ENCODE measurements around the gene RCOR3. TPM values are rescaled to one million over a fixed set of nuclear protein-coding genes. Genes with fewer than 3 reads are reported as not detected.
"Not testable (repeated sequence)": the region's sequence is repeated elsewhere in the genome, so short reads cannot be mapped to it uniquely, and the experiment has no call there.

RCOR3 gene
- total RNA-seq, 1 experiment from 2014 or later = 10.3 TPM

DNA sequence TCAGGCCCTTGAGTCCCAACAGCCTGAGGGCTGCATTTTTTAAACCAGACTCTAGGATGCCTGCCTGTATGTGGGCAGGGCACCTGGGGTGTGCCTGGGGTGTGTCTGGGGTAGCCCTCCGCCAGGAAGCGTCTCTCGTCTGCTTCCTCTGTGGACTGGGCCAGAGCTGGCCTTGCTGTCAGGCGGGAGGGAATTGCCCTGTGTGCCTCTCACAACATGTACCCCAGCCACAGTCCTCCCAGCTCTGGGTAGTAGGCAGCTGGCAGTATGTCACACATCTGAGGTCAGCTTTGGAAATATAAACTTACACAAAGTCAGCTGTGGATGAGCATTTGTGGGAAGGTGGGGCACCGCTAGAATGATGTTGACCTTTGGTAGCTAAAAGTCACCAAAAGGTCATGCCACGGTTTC lies 80.5 kb downstream of the RCOR3 start:
- DNase-seq (ENCODE audit: low spot score) = no peak

DNA sequence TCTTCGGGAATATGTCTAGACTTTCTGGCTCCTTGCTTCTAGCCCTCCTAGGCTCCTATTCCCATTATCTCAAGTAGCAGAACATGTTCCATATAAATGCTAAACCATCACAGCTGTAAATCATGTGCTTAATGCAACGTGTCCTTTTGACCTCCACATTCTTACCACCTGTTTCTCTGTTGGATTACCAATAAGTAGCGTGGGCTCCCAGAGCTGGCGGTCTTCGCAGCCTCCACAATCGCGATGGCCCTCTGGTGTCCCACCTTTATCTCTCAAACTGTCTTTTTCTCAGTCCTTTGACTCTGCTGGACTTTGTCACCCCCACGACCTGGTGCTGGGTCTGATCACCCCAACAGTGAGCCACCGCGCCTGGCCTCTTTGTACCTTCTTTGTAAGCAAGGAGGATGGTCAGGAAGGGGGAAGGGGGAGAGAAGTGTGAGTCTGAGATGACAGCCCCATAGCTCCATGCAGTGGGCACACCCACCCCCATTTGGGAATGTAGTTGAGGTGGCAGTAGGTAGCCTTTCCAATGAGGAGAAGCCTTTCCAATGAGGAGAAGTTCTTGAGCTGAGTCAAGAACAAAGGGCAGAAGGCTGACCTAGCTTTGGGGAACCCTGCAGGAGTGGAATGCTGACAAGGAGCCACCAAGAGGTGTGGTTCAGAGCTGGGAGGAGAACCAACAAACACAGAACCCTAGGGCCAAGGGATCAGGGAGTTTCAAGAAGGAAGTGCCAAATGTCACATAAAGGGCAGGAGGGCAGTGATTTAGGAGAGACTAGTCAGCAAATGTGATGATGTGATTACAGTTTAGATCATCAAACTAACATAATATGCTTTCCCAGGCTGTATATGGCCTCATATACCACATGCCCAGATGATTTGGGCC lies 81.7 kb downstream of the RCOR3 start:
- no peak for DNase-seq (ENCODE audit: low spot score)

DNA sequence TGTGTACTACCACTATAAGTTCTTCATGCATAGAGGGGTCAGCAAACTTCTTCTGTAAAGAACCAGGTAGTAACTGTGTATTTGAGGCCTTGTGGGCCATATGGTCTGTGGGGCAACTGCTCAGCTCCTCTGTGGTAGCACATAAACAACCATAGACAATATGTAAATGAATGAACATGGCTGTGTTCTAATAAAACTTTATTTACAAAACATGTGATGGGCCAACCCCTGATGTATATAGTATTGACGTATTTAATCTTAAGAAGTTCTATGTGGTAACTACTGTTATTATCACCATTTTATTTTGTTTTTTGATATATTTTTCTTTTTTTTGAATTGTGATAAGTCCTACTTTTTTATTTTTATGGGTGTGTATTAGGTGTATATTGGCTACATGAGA lies 82.8 kb downstream of the RCOR3 start:
- no peak for DNase-seq (ENCODE audit: low spot score)

DNA sequence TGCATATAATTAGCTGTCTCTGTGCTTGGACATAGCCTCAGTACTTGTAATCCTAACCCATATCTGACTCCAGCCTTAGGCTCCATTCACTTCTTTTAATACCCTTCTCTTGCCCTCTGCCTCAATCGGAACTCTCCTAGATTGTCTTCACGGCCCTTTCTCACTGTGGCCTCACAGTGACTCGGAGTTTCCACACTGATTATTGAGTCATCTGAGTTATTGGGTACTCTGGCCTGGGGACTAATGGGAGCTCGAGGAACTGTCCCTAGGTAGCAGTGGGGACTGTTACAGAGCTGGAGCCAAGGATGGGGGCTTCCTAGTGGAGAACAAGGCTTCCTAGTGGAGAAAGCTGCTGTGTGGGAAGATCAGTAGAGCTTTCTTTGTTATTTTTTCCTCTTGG lies 84.4 kb downstream of the RCOR3 start:
- DNase-seq (ENCODE audit: low spot score) = no peak

GRCh38 chr1:211344152-211344618 lies 85.0 kb downstream of the RCOR3 start:
- DNase-seq (ENCODE audit: low spot score) = peak; percentile 36

- no peak for DNase-seq (ENCODE audit: low spot score)
Observed at GRCh38 chr1:211345719-211346118, 86.6 kb downstream of the RCOR3 start.

- DNase-seq (ENCODE audit: low spot score) = no peak
Observed at GRCh38 chr1:211347077-211347844, 88.1 kb downstream of the RCOR3 start.

DNA sequence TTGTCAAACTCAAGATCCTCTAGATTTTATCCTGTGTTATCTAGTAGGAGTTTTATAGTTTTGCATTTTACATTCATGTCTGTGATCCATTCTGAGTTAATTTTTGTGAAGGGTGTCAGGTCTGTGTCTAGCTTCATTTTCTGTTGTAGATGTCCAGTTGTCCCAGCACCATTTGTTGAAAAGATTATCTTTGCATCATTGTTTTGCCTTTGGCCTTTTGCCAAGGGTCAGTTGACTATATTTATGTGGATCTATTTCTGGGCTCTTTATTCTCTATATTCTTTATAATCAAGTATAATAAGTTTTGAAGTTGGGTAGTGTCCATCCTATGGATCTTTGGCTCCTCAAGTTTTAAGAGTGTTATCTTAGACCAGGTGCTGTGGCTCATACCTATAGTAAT lies 89.4 kb downstream of the RCOR3 start:
- no peak for DNase-seq (ENCODE audit: low spot score)

DNA sequence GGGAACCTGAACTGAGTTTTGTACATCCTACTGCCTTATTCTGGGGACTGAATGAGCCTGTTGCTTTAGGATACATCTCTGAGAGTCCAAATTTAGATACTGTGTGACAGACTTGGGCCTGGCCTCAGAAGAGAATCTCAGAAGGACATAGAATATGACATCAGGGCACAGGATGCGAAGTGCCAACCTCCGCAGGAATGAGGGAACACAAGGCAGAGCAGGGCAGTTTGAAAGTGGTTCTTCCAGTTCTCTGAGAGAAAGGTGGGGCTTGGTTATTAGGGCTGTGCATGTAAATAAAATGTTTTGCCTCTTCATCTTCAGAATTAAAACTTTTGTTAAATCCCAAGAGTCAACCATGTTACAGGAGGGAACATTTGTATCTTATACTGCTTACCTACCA lies 90.6 kb downstream of the RCOR3 start:
- peak; percentile 64 for DNase-seq (ENCODE audit: low spot score)

DNA sequence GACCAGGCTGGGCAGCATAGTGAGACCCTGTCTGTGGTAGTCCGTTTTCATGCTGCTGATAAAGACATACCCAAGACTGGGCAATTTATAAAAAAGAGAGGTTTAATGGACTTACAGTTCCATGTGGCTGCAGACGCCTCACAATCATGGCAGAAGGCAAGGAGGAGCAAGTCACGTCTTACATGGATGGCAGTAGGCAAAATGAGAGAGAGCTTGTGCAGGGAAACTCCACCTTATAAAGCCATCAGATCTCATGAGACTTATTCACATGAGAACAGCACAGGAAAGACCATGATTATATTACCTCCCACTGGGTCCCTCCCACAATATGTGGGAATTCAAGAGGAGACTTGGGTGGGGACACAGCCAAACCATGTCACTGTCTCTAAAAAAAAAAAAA lies 92.9 kb downstream of the RCOR3 start:
- DNase-seq (ENCODE audit: low spot score) = not testable (repeated sequence)

DNA sequence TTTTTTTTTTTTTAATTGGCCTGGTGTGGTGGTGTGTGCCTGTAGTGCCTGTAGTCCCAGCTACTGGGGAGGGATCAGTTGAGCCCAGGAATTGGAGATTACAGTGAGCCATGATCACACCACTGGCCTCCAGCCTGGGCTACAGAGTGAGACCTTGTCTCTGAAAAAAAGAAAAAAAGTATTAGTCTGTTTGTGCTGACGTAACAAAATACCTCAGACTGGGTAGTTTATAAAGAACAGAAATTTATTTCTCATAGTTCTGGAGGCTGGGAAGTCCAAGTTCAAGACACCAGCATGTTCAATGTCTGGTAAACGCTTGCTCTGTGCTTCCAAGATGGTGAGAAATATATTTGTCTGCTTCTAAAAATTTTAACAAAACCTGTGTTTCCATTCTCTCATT lies 93.3 kb downstream of the RCOR3 start:
- no peak for DNase-seq (ENCODE audit: low spot score)

GRCh38 chr1:211352985-211353515 lies 93.9 kb downstream of the RCOR3 start:
- DNase-seq (ENCODE audit: low spot score) = peak; percentile 85

DNA sequence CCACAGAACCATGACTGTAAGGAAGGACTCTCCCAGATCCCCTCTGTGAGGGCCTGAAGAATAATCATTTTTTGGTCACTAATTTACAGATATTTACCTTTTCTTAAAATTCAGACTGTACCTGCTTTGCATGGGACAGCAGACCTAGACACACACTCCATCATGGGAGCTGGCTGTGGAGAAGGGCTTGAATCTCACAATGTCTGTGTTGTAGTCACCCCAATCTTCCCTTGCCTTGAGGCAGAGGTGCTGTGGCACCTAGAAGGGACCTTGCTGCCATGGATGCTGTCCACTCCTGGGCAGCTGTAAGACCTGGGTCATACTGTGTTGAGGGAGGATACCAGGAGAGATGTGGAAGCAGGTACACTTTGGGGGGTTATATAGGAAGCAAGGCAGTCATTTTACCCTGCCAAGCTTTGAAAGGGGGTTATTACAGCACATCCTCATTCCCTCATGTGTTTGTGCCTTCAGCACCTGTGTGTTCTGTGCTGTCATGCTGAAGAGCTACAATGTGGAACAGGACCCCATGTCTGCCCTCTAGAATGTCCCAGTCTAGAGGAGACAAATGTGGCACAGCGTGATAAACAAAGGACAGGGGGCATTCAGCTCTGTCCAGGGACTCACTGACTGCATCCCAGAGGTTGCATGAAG lies 94.5 kb downstream of the RCOR3 start:
- no peak for DNase-seq (ENCODE audit: low spot score)

DNA sequence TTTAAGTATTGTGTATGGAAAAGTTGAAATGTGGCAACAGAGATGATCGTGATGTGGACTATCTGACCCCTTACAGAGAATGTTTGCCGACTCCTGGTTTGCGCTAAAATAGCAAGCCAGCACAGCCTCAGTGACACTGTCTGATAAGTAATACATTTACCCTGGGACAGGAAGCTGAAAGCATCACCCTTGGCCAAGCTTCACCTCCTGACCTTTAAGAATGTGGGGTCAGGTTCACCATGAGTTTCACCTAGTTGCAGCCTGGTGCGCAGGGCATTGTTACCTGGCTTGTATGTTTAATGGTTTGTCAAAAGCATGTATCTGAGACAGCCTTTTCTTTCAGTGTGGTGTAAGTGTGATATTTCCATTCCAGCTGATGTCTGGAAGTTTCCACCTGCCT lies 96.7 kb downstream of the RCOR3 start:
- no peak for DNase-seq (ENCODE audit: low spot score)

GRCh38 chr1:211356723-211357407 lies 97.7 kb downstream of the RCOR3 start:
- no peak for DNase-seq (ENCODE audit: low spot score)

DNA sequence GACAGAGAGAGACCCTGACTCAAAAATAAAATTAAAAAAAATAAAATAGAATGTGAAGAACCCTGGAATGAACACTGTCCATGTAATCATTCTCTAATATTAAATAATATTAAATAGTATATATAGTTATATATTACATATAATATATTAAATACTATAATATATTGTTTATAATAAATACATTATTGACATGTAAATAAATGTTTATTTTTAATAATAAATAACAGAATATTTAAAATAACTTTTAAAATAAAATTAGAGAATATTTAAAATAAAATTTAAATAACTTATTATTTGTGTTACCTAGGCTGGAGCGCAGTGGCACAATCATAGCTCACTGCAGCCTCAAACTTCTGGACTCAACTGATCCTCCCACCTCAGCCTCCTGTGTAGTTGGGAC lies 99.5 kb downstream of the RCOR3 start:
- no peak for DNase-seq (ENCODE audit: low spot score)

- DNase-seq (ENCODE audit: low spot score) = no peak
Observed at GRCh38 chr1:211359876-211360275, 100.7 kb downstream of the RCOR3 start.

DNA sequence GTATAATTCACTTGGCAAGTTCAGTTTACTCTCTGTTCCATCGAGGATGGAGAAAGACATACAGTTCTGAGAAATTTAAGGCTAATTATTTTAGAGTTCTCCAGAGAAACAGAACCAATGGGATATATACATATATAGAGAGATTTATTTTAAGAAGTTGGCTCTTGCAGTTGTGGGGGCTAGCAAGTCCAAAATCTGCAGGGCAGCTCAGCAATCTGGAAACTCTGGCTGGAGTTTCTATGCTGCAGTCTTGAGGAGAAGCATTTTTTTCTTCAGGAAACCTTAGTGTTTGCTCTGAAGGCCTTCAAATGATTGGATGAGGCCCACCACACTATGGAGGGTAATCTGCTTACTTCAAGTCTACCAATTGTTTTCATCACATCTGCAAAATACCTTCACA lies 102.0 kb downstream of the RCOR3 start:
- no peak for DNase-seq (ENCODE audit: low spot score)
